SH-SY5Y (cell line): ENCODE measurements around the gene KIF2A.

Experiments used
- GATA2 ChIP-seq: IDR thresholded peaks from 2 replicates; pipeline ENCODE4 v1.6.1; 2011; ENCODE audit warnings: mild to moderate bottlenecking, low read depth, low read length
- GATA3 ChIP-seq: IDR thresholded peaks from 2 replicates; pipeline ENCODE4 v1.6.1; 2011; ENCODE audit warnings: low read depth, mild to moderate bottlenecking, low read length, moderate library complexity

- no peak for TF ChIP-seq GATA2
- TF ChIP-seq GATA3: no peak
Measured at GRCh38 chr5:62312036-62312435, 6.0 kb downstream of the KIF2A start.
